Activated CD4-positive, alpha-beta T cell treated with anti-CD3 and anti-CD28 coated beads, Interleukin-2, amount 50 U/mL, for 4 hours (primary cell): ENCODE measurements around the gene PPP1R2.

Experiments used
- DNase-seq, 2 experiments: peaks; one replicate each; pipeline ENCODE4 v3.0.0-alpha.2; 2020

PPP1R2 gene

GRCh38 chr3:195563317-195563716 lies 20.2 kb upstream of the PPP1R2 start:
- no peak for DNase-seq

GRCh38 chr3:195559723-195560409 lies 16.7 kb upstream of the PPP1R2 start:
- no peak for DNase-seq

- no peak for DNase-seq
These were observed 15.5 kb upstream of the PPP1R2 start for GRCh38 chr3:195558602-195559001.

- DNase-seq, result no peak
These were observed 14.2 kb upstream of the PPP1R2 start for GRCh38 chr3:195557322-195557721.

GRCh38 chr3:195556390-195556789 lies 13.3 kb upstream of the PPP1R2 start:
- DNase-seq, result peak in 1 of 2 experiments; percentile 28

- DNase-seq, result no peak
These were observed 12.0 kb upstream of the PPP1R2 start for GRCh38 chr3:195555110-195555509.

- DNase-seq, result no peak
These were observed 11.3 kb upstream of the PPP1R2 start for GRCh38 chr3:195554458-195554857.

GRCh38 chr3:195553268-195553667 lies 10.1 kb upstream of the PPP1R2 start:
- DNase-seq, result no peak

GRCh38 chr3:195551381-195551978 lies 8.4 kb upstream of the PPP1R2 start:
- no peak for DNase-seq

- DNase-seq, result no peak
These were observed 7.6 kb upstream of the PPP1R2 start for GRCh38 chr3:195550723-195551122.

GRCh38 chr3:195549931-195550519 lies 6.9 kb upstream of the PPP1R2 start:
- peak; percentile 66 to 68 for DNase-seq

- DNase-seq, result no peak
These were observed 5.9 kb upstream of the PPP1R2 start for GRCh38 chr3:195548987-195549386.

GRCh38 chr3:195548501-195548900 lies 5.4 kb upstream of the PPP1R2 start:
- no peak for DNase-seq

GRCh38 chr3:195548006-195548405 lies 4.9 kb upstream of the PPP1R2 start:
- DNase-seq, result no peak

- DNase-seq, result peak; percentile 27 to 43
These were observed 3.0 kb upstream of the PPP1R2 start for GRCh38 chr3:195546130-195546560.

GRCh38 chr3:195544634-195545033 lies 1.5 kb upstream of the PPP1R2 start:
- DNase-seq, result no peak

- DNase-seq, result no peak
These were observed 1.1 kb upstream of the PPP1R2 start for GRCh38 chr3:195544230-195544536.

GRCh38 chr3:195543500-195544229 lies 540 bp upstream of the PPP1R2 start:
- no peak for DNase-seq

GRCh38 chr3:195542316-195542697 lies 818 bp downstream of the PPP1R2 start:
- DNase-seq, result no peak

- no peak for DNase-seq
These were observed 2.6 kb downstream of the PPP1R2 start for GRCh38 chr3:195540511-195540910.

- DNase-seq, result no peak
These were observed 3.1 kb downstream of the PPP1R2 start for GRCh38 chr3:195540027-195540426.

GRCh38 chr3:195539479-195539878 lies 3.6 kb downstream of the PPP1R2 start:
- no peak for DNase-seq

GRCh38 chr3:195537995-195538394 lies 5.1 kb downstream of the PPP1R2 start:
- peak; percentile 41 to 43 for DNase-seq

- no peak for DNase-seq
These were observed 7.8 kb downstream of the PPP1R2 start for GRCh38 chr3:195535293-195535692.
